NCI-H446 treated with DMSO at 0.1 percent for 48 hours (cell line): ENCODE measurements around the gene TYW1.
"Not testable (repeated sequence)": the region's sequence is repeated elsewhere in the genome, so short reads cannot be mapped to it uniquely, and the experiment has no call there.

Experiments used
- DNase-seq: peaks from one replicate; lab custom pipeline; 2025; lab: John Stamatoyannopoulos, UW

Gene TYW1, protein sequence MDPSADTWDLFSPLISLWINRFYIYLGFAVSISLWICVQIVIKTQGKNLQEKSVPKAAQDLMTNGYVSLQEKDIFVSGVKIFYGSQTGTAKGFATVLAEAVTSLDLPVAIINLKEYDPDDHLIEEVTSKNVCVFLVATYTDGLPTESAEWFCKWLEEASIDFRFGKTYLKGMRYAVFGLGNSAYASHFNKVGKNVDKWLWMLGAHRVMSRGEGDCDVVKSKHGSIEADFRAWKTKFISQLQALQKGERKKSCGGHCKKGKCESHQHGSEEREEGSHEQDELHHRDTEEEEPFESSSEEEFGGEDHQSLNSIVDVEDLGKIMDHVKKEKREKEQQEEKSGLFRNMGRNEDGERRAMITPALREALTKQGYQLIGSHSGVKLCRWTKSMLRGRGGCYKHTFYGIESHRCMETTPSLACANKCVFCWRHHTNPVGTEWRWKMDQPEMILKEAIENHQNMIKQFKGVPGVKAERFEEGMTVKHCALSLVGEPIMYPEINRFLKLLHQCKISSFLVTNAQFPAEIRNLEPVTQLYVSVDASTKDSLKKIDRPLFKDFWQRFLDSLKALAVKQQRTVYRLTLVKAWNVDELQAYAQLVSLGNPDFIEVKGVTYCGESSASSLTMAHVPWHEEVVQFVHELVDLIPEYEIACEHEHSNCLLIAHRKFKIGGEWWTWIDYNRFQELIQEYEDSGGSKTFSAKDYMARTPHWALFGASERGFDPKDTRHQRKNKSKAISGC

GRCh38 chr7:66996444-66997191, at the start of gene TYW1:
TSS of gene TYW1 (plus strand) at chr7:66996833. CDS start at chr7:66996979, 146 bp downstream.
- peak; percentile 95 for DNase-seq

GRCh38 chr7:66948480-66949109, 48.0 kb upstream of the TYW1 start:
- no peak for DNase-seq

DNA sequence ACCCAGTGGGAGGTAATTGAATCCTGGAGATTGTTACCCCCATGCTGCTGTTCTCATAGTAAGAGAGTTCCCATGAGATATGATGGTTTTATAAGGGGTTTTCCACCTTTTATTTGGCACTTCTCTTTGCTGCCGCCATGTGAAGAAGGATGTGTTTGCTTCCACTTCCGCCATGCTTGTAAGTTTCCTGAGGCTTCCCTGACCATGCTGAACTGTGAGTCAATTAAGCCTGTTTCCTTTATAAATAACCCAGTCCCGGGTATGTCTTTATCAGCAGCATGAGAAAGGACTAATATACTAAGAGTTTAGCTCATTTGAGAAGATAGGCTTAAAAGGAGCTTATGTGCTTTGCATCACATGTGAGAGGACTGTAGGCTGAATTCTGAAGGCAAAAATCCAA, 46.3 kb upstream of the TYW1 start:
- no peak for DNase-seq

DNA sequence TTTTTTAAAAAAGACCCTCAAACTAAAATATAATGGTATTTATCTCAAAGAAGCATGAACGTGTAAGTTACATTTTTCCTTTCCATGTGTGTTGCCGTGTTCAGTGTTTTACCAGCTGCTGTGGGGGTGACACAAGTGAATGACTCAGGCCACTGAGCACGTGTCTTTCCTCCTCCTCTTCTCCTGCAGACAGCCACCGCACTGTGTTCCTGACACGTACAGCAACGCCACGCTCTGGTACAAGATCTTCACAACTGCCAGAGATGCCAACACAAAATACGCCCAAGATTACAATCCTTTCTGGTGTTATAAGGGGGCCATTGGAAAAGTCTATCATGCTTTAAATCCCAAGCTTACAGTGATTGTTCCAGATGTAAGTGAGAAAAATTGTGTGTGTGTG, 45.9 kb upstream of the TYW1 start:
- no peak for DNase-seq

- no peak for DNase-seq
Observed at GRCh38 chr7:66952343-66953043, 44.1 kb upstream of the TYW1 start.

GRCh38 chr7:66953044-66953427, 43.6 kb upstream of the TYW1 start:
- DNase-seq = no peak

GRCh38 chr7:66957595-66958290, 38.9 kb upstream of the TYW1 start:
- DNase-seq = no peak

DNA sequence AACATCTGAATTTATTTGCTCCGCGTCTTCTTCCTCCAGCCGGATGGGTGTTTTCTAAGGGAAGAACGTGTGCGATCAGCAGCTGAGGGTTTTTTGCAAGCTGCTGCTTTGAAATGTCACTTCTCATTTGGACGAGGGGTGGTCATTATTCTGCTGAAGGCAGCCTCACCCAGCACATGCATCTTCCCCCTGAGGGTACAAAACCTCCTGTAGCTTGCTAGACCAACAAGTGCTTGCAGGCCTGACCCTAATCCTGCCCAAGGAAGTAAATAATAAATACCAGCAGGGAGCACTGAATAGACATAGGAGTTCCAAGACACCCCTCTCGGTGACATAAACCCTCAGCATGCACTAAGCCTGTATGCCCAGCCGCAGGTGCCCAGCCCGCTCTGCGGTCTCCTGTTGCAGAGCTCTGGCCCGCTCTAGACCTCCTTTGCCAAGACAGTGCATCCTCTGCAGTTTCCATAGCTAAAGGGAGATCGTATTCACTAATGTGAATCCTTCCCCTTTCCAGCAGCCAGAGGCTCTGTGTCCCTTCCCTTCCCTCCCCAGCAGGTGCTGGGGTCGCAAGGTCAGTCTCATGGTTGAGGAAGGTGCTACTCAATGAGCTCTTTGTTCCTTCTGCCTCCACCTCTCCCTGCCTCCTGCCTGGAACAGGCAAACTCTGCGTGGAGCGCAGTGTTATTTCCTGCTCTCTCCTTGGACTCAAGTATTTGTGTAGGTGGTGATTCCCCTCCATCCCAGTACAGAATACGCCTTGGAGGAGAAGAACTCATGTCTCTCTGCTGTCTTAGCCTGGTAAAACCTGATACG, 37.9 kb upstream of the TYW1 start:
- DNase-seq = no peak

DNA sequence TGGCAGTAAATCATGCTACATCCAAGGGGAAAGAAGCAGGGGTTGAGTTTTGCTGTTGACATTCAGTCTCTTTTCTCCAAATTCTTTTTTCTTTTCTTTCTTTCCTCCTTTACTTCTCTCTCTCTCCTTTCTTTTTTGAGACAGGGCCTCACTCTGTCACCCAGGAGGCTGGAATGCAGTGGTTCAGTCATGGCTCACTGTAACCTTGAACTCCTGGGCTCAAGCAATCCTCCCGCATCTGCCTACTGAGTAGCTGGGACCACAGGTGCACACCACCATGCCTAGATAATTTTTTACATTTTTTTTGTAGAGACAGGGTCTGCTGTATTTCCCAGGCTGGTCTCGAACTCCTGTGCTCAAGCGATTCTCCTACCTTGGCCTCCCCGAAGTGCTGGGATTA, 36.4 kb upstream of the TYW1 start:
- DNase-seq = no peak

DNA sequence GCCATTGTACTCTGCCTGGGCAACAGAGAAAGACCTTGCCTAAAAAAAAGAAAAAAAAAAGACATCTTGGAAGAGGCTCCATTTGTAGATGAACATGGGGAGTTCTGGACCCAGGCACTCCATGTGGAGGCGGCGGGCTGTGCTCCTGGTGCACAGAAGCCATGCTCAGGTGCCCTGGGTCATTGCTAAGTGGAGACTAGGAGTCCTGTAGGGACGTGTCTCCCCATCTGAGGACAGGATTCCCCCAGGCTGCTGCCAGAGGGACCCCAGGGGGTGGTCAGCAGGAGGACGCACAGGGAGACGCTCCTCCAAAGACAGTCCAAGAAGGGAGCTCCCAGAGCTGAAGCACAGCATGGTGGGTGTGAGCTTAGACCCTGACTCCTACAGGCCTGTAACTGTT, 35.5 kb upstream of the TYW1 start:
- no peak for DNase-seq

- DNase-seq = no peak
Observed at GRCh38 chr7:66964411-66964810, 32.2 kb upstream of the TYW1 start.

GRCh38 chr7:66967029-66967428, 29.6 kb upstream of the TYW1 start:
- DNase-seq = no peak

- not testable (repeated sequence) for DNase-seq
Observed at GRCh38 chr7:66969001-66969400, 27.6 kb upstream of the TYW1 start.

DNA sequence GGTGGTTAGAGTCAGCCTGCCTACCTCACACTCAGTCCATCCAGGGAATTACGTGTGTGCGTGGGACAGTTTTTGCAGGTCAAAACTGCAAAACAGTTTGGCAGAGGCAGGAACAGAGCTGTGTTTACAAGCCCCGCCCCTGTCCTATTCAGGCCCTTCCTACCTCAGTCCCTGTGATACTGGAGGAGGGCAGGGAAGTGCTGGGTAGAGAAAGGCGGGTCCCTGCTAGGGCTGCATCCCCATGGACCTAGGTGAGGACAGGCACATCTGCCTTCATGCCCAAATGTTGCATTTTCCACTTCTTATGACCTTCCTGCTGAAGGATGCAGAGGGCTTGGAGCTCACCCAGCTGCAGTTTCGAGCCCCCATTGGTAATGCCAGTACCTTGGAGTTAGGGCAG, 26.3 kb upstream of the TYW1 start:
- DNase-seq = no peak

- DNase-seq = no peak
Observed at GRCh38 chr7:66974986-66975590, 21.5 kb upstream of the TYW1 start.

- DNase-seq = not testable (repeated sequence)
Observed at GRCh38 chr7:66978312-66978711, 18.3 kb upstream of the TYW1 start.

GRCh38 chr7:66979013-66979412, 17.6 kb upstream of the TYW1 start:
- DNase-seq = not testable (repeated sequence)

GRCh38 chr7:66980336-66980735, 16.3 kb upstream of the TYW1 start:
- DNase-seq = not testable (repeated sequence)

DNA sequence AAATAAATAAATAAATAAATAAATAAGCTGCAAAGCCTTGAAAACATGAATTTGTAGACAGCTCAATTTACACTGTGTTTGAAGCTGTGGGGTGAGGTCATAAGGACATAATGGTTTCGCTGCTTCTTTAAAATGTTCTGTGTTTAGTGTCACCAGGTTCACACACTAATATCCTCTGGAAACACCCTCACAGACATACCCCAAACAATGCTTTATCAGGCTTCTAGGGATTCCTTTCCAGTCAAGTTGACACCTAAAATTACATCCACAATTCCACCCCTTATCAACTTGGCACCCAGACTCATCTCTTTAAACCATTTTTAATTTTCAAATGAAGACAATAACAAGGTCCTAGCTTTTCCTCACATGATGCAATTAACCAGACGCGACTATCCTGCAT, 7.1 kb upstream of the TYW1 start:
- DNase-seq = not testable (repeated sequence)

- DNase-seq = not testable (repeated sequence)
Observed at GRCh38 chr7:66994051-66994450, 2.6 kb upstream of the TYW1 start.
